A549 (cell line): Measurements from ENCODE around the gene BRF1. TPM values are rescaled to one million over a fixed set of nuclear protein-coding genes. Genes with fewer than 3 reads are reported as not detected.

Source experiments
- ATAC-seq, 2 experiments: fragments of 200-7000 bp in 1 of 2; fragments of >200 bp in 1 of 2; cut with Nextera tagmentation in 1 of 2; cut with Tn5 transposase in 1 of 2; 3 replicates each; pipeline versions ENCODE4 v1.8.0 to v1.9.1; 2018 to 2020; ENCODE audit warnings: mild to moderate bottlenecking in 1 of 2, moderate library complexity in 1 of 2
- CTCF ChIA-PET: fragments of 300-600 bp; sonication (Branson Sonifier 250); formaldehyde crosslinking; extraction: SDS; loops from one replicate; lab custom pipeline; 2021; ENCODE audit warnings: antibody characterized with exemption, inconsistent platforms; lab: Yijun Ruan, JAX
- POLR2A ChIA-PET: fragments of 350-600 bp; formaldehyde crosslinking; extraction: SDS; loops from one replicate; lab custom pipeline; 2021; ENCODE audit warnings: antibody characterized with exemption, inconsistent platforms; lab: Yijun Ruan, JAX
- DNase-seq, 2 experiments: peaks; one replicate each; pipeline versions ENCODE4 v3.0.0 to v3.0.0-alpha.2; 2011 to 2016; ENCODE audit warnings: low read depth in 1 of 2, low spot score in 1 of 2
- FAIRE-seq: peaks from 2 replicates; lab custom pipeline; 2011; peaks lifted over from hg19 to GRCh38; lab: Jason Lieb, UNC
- H3K27ac ChIP-seq, 2 experiments: fragments of >200 bp; sonication (Bioruptor Twin); formaldehyde crosslinking; 3 replicates each; pipeline ENCODE4 v1.5.1; 2016 to 2017
- H3K4me1 ChIP-seq: fragments of >200 bp; sonication (Bioruptor Twin); formaldehyde crosslinking; 3 replicates; pipeline ENCODE4 v1.6.1; 2016
- H3K4me2 ChIP-seq: fragments of >200 bp; sonication (Bioruptor Twin); formaldehyde crosslinking; 3 replicates; pipeline ENCODE4 v1.6.1; 2016
- H3K4me3 ChIP-seq: fragments of >200 bp; sonication (Bioruptor Twin); formaldehyde crosslinking; 3 replicates; pipeline ENCODE4 v1.5.1; 2016
- H3K9me3 ChIP-seq: fragments of >200 bp; sonication (Bioruptor Twin); formaldehyde crosslinking; 3 replicates; pipeline ENCODE4 v1.6.1; 2016
- CBX2 ChIP-seq: fragments of 200-600 bp; sonication (generic); IDR thresholded peaks from 2 replicates; pipeline ENCODE4 v1.6.1; 2016; ENCODE audit warnings: low read depth, mild to moderate bottlenecking, borderline replicate concordance
- CEBPB ChIP-seq, 2 experiments: fragments of >200 bp in 1 of 2; sonication (Bioruptor Twin) in 1 of 2; formaldehyde crosslinking in 1 of 2; IDR thresholded peaks; 2 replicates each; pipeline ENCODE4 v1.6.1; 2012 to 2016
- EHF ChIP-seq: fragments of 250-450 bp; sonication (Bioruptor Pico); IDR thresholded peaks from 2 replicates; pipeline ENCODE4 v1.5.0; 2020; ENCODE audit warnings: mild to moderate bottlenecking
- EP300 ChIP-seq, 2 experiments: fragments of >200 bp; sonication (Bioruptor Twin); formaldehyde crosslinking; IDR thresholded peaks; 2 replicates in 1 of 2; 3 replicates in 1 of 2; pipeline ENCODE4 v1.6.1; 2016 to 2017
- FOSB ChIP-seq: fragments of 250-450 bp; sonication (Bioruptor Pico); IDR thresholded peaks from 2 replicates; pipeline ENCODE4 v1.5.0; 2020; ENCODE audit warnings: mild to moderate bottlenecking, moderate library complexity
- FOXS1 ChIP-seq: fragments of 250-450 bp; sonication (Bioruptor Pico); IDR thresholded peaks from 2 replicates; pipeline ENCODE4 v1.5.0; 2020; ENCODE audit warnings: mild to moderate bottlenecking, moderate library complexity
- HDAC2 ChIP-seq: fragments of 200-600 bp; sonication (generic); IDR thresholded peaks from 2 replicates; pipeline ENCODE4 v1.6.1; 2016
- HEYL ChIP-seq: fragments of 250-450 bp; sonication (Bioruptor Pico); IDR thresholded peaks from 2 replicates; pipeline ENCODE4 v1.8.0; 2021; ENCODE audit warnings: mild to moderate bottlenecking, moderate library complexity
- HOXA7 ChIP-seq: fragments of 250-450 bp; sonication (Bioruptor Pico); IDR thresholded peaks from 2 replicates; pipeline ENCODE4 v1.5.0; 2020; ENCODE audit warnings: mild to moderate bottlenecking, moderate library complexity
- HOXB5 ChIP-seq: fragments of 250-450 bp; sonication (Bioruptor Pico); IDR thresholded peaks from 2 replicates; pipeline ENCODE4 v1.5.0; 2020; ENCODE audit warnings: mild to moderate bottlenecking, moderate library complexity
- JUNB ChIP-seq: fragments of >200 bp; sonication (Bioruptor Twin); formaldehyde crosslinking; IDR thresholded peaks from 2 replicates; pipeline ENCODE4 v1.6.1; 2016
- KDM1A ChIP-seq: fragments of 200-600 bp; sonication (generic); IDR thresholded peaks from 2 replicates; pipeline ENCODE4 v1.6.1; 2016; ENCODE audit warnings: low read depth, mild to moderate bottlenecking
- NPAS2 ChIP-seq: fragments of 250-450 bp; sonication (Bioruptor Pico); IDR thresholded peaks from 2 replicates; pipeline ENCODE4 v1.8.0; 2022; ENCODE audit warnings: mild to moderate bottlenecking, moderate library complexity, borderline replicate concordance
- POLR2A ChIP-seq: IDR thresholded peaks from 2 replicates; pipeline ENCODE4 v1.6.1; 2012; ENCODE audit warnings: mild to moderate bottlenecking, low read length
- POLR2AphosphoS2 ChIP-seq: conservative IDR thresholded peaks from 2 replicates; pipeline ENCODE4 v1.6.1; 2012; ENCODE audit warnings: low read length, improper control_type of control experiment, inconsistent platforms
- RAD21 ChIP-seq, 2 experiments: fragments of >200 bp in 1 of 2; sonication (Bioruptor Twin) in 1 of 2; formaldehyde crosslinking in 1 of 2; IDR thresholded peaks in 1 of 2; conservative IDR thresholded peaks in 1 of 2; 2 replicates in 1 of 2; 3 replicates in 1 of 2; pipeline ENCODE4 v1.6.1; 2012 to 2018; ENCODE audit warnings: inconsistent platforms in 1 of 2
- RCOR1 ChIP-seq: fragments of 150-350 bp; IDR thresholded peaks from 2 replicates; pipeline ENCODE4 v1.6.1; 2014; ENCODE audit warnings: antibody characterized with exemption, low read length, low read depth
- SMC3 ChIP-seq: fragments of >200 bp; sonication (Bioruptor Twin); formaldehyde crosslinking; IDR thresholded peaks from 3 replicates; pipeline ENCODE4 v1.6.1; 2018; ENCODE audit warnings: inconsistent platforms
- TFCP2L1 ChIP-seq: fragments of 250-450 bp; sonication (Bioruptor Pico); IDR thresholded peaks from 2 replicates; pipeline ENCODE4 v1.5.0; 2021; ENCODE audit warnings: mild to moderate bottlenecking
- ZFP36 ChIP-seq: fragments of 450-650 bp; IDR thresholded peaks from 2 replicates; pipeline ENCODE4 v1.6.1; 2014; ENCODE audit warnings: borderline replicate concordance; ENCODE audit not compliant: partially characterized antibody
- ZNF302 ChIP-seq: fragments of 250-450 bp; sonication (Bioruptor Pico); IDR thresholded peaks from 2 replicates; pipeline ENCODE4 v1.9.0; 2021; ENCODE audit warnings: inconsistent platforms, mild to moderate bottlenecking, moderate library complexity
- WGBS: methylation state at CpG from one replicate; pipeline ENCODE4 v1.1.6; 2017; ENCODE audit errors: missing lambda C conversion rate; 5-methylcytosine and 5-hydroxymethylcytosine counted together
- polyA plus RNA-seq, 4 experiments: library from polyadenylated mRNA; depleted of rRNA in 3 of 4; stranded (reverse); fragments of >200 nt; fragmentation: RNase III in 1 of 4; extraction: RNeasy Plus Mini Kit Qiagen cat#74134 plus additional on column Dnase treatment in 1 of 4; gene quantifications; 2 replicates in 3 of 4; 3 replicates in 1 of 4; pipeline ENCODE4 v1.2.3, GENCODE V29; 2011 to 2017
- TF ChIP-seq, protein P1 (sequence below): fragments of 450-650 bp; IDR thresholded peaks from 2 replicates; pipeline ENCODE4 v1.6.1; 2014; ENCODE audit warnings: antibody characterized with exemption
- TF ChIP-seq, protein P2 (sequence below): fragments of >200 bp; sonication (Bioruptor Twin); formaldehyde crosslinking; IDR thresholded peaks from 3 replicates; pipeline ENCODE4 v1.5.1; 2016
- TF ChIP-seq, protein P3 (sequence below): fragments of 250-450 bp; sonication (Bioruptor Pico); IDR thresholded peaks from 2 replicates; pipeline ENCODE4 v1.5.0; 2021; ENCODE audit warnings: mild to moderate bottlenecking, moderate library complexity, borderline replicate concordance
- TF ChIP-seq, protein P4 (sequence below): IDR thresholded peaks from 2 replicates; pipeline ENCODE4 v1.6.1; 2012; ENCODE audit warnings: low read depth, borderline replicate concordance

The BRF1 gene
- polyA plus RNA-seq, 2 of the 4 experiments (the other 2 are of a cell fraction), result 8.5 to 25.7 TPM

DNA sequence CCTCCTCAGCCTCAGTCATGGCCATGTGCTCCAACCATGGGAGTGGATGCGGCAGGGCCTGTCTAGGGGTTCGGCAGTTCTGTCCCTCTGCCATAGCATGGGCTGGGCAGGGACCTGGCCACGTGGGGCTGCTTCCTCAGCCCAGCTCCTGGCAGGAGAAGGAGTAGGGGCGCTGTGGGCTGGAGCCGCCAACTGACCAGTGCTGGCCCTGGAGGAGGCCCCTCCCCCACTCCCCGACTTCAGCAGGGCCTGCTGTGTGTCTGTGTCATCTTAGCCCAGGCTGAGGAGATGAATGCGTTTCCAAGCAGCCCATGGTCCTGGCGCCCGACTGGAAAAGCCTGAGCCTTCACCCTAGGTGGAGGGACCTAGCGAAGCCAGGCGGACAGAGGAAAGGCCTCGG is 11.0 kb upstream of the BRF1 start:
- ATAC-seq, result no peak
- ChIA-PET POLR2A (interaction anchor here (1.2 kb wide), 1 partner anchor 11 kb away, joined by 6 read pairs; the partner anchor contains the start of gene BRF1), CTCF (interaction anchor here (0.9 to 1.3 kb wide), 4 partner anchors 10 to 222 kb away, joined by 3 to 4 read pairs (median 3); no protein-coding TSS in a partner anchor)
- no peak for FAIRE-seq
- H3K4me3 ChIP-seq, result no peak overlapping the region
- H3K4me1 ChIP-seq, result peaks cover 16% of the 10 kb centered on the region
- DNase-seq, result no peak
- TF ChIP-seq, protein P1, sequence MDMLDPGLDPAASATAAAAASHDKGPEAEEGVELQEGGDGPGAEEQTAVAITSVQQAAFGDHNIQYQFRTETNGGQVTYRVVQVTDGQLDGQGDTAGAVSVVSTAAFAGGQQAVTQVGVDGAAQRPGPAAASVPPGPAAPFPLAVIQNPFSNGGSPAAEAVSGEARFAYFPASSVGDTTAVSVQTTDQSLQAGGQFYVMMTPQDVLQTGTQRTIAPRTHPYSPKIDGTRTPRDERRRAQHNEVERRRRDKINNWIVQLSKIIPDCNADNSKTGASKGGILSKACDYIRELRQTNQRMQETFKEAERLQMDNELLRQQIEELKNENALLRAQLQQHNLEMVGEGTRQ, result no peak
- no peak for TF ChIP-seq ZFP36
- no peak for TF ChIP-seq HDAC2
- TF ChIP-seq HOXA7, result no peak
- TF ChIP-seq POLR2AphosphoS2, result no peak
- H3K27ac ChIP-seq, result no peak overlapping the region
- no peak overlapping the region for H3K4me2 ChIP-seq
- no peaks in the 10 kb centered on the region for H3K9me3 ChIP-seq
- 98% methylated on average over 4 of the region's 12 CpGs for WGBS

DNA sequence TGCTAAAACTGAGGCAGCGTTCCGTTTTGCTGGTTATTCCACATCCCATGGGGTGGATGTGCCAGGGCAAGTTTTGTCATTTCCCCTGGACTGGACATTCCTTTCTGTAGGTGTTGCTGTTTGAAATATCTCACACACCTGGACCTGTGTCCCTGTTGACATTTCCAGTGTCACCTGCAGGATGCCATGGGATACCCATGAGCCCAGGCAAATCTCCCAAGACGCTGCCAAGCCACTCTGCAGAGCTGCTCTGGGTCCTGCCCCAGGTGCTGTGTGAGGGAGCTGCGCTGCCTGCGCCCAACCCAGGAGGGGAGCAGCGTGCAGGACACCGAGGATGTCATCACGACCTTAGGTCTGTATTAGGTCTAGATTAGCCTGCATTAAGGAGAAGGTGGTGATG is 8.6 kb upstream of the BRF1 start:
- POLR2A ChIA-PET, result interaction anchor here (1.1 kb wide), 1 partner anchor 8 kb away, joined by 3 read pairs; the partner anchor contains the start of gene BRF1
- peaks cover 6% of the 10 kb centered on the region for H3K4me1 ChIP-seq
- CTCF ChIA-PET, result interaction anchor here (0.6 to 2.0 kb wide), 2 partner anchors 8 to 12 kb away, joined by 3 to 6 read pairs; partner anchors contain the start of gene BRF1
- no peak for TF ChIP-seq EHF (CRISPR knock-in tag)
- TF ChIP-seq FOSB (CRISPR knock-in tag), result no peak
- WGBS, result 83% methylated on average over 8 of the region's 8 CpGs
- DNase-seq (no peak), ATAC-seq (no peak), FAIRE-seq (no peak)
- H3K9me3 ChIP-seq, result no peaks in the 10 kb centered on the region
- no peak overlapping the region for H3K4me3 ChIP-seq
- no peak overlapping the region for H3K4me2 ChIP-seq
- H3K27ac ChIP-seq, result no peak overlapping the region

DNA sequence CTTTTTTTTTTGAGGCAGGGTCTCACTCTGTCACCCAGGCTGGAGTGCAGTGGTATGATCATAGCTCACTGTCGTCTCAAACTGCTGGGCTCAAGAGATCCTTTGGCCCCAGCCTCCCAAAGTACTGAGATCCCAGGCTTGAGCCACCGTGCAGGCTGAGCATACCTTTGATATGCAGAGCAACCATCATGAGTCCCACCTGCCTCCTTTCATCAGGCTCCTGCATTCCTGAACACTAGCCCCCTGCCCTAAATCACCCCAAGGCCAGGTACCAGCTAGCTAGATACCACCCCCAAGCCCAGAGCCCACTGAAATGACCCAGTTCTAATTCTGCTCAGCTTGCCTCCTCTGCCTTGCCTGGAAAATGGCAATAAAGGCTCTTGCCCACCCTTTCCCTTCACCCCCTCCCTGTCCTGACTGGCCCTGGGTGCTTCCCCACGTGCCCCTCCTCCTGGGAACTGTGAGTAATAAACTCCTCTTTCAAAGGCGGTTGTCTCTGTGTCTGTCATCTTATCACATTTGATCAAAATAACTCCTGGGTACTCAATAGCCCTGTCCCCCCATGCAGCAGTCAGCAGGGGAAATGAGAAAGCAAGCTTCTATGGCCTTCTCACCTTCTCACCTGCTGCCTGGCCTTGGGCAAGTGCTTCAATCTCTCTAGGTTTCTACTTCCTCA is 6.4 kb upstream of the BRF1 start:
- TF ChIP-seq SMC3, result no peak
- TF ChIP-seq CEBPB (IDR thresholded peaks at IDR 0.05), result no peak
- no peak for TF ChIP-seq TFCP2L1 (CRISPR knock-in tag)
- no peak for TF ChIP-seq HOXA7
- TF ChIP-seq, all 56 proteins: peak for 0
- FAIRE-seq (no peak), DNase-seq (no peak), ATAC-seq (no peak)
- Histone ChIP-seq H3K4me2 (no peak overlapping the region), H3K27ac (no peak overlapping the region), H3K9me3 (no peaks in the 10 kb centered on the region), H3K4me1 (no peaks in the 10 kb centered on the region), H3K4me3 (no peak overlapping the region)
- POLR2A ChIA-PET, result no interaction called here
- WGBS, result 63% methylated on average over 4 of the region's 4 CpGs
- CTCF ChIA-PET, result interaction anchor here (0.8 to 1.6 kb wide), 4 partner anchors 10 to 221 kb away, joined by 3 to 5 read pairs (median 3); no protein-coding TSS in a partner anchor

DNA sequence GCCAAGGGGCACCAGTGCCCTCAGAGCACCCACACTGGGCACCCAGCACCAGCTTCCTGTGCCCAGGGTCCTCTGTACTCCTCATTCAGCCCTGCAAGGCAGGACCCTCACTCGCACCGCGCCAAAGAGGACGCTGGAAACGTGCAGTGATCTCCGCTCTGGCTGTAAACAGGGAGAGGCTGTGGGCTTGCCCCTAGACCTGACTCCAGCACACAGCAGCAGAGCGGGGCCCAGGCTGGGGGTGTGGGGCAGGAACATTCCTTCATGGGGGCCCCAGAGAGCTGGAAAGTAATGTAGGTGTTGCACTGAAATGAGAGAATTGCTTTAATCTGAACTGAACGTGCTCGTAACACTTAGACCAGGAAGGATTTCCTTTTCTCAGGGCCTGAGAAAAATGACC is 5.0 kb upstream of the BRF1 start:
- Histone ChIP-seq H3K9me3 (no peaks in the 10 kb centered on the region), H3K4me1 (0 out of 3 replicates have a peak, but pooled peaks cover 3% of the 10 kb centered on the region), H3K27ac (no peak overlapping the region), H3K4me3 (no peak overlapping the region), H3K4me2 (no peak overlapping the region)
- ChIA-PET POLR2A (no interaction called here), CTCF (interaction anchor here (1.0 to 1.2 kb wide), 3 partner anchors 8 to 215 kb away, joined by 3 read pairs; partner anchors contain the start of gene PACS2)
- FAIRE-seq, result no peak
- DNase-seq, result no peak
- 86% methylated on average over 9 of the region's 9 CpGs for WGBS
- ATAC-seq, result no peak
- no peak for TF ChIP-seq POLR2AphosphoS2
- TF ChIP-seq KDM1A, result no peak
- TF ChIP-seq HOXB5 (CRISPR knock-in tag), result no peak
- TF ChIP-seq, protein P2, sequence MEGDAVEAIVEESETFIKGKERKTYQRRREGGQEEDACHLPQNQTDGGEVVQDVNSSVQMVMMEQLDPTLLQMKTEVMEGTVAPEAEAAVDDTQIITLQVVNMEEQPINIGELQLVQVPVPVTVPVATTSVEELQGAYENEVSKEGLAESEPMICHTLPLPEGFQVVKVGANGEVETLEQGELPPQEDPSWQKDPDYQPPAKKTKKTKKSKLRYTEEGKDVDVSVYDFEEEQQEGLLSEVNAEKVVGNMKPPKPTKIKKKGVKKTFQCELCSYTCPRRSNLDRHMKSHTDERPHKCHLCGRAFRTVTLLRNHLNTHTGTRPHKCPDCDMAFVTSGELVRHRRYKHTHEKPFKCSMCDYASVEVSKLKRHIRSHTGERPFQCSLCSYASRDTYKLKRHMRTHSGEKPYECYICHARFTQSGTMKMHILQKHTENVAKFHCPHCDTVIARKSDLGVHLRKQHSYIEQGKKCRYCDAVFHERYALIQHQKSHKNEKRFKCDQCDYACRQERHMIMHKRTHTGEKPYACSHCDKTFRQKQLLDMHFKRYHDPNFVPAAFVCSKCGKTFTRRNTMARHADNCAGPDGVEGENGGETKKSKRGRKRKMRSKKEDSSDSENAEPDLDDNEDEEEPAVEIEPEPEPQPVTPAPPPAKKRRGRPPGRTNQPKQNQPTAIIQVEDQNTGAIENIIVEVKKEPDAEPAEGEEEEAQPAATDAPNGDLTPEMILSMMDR, result no peak
- TF ChIP-seq ZNF302 (CRISPR knock-in tag), result no peak
- TF ChIP-seq JUNB, result no peak
- TF ChIP-seq POLR2A, result no peak
- no peak for TF ChIP-seq NPAS2 (CRISPR knock-in tag)
- TF ChIP-seq, protein P3, sequence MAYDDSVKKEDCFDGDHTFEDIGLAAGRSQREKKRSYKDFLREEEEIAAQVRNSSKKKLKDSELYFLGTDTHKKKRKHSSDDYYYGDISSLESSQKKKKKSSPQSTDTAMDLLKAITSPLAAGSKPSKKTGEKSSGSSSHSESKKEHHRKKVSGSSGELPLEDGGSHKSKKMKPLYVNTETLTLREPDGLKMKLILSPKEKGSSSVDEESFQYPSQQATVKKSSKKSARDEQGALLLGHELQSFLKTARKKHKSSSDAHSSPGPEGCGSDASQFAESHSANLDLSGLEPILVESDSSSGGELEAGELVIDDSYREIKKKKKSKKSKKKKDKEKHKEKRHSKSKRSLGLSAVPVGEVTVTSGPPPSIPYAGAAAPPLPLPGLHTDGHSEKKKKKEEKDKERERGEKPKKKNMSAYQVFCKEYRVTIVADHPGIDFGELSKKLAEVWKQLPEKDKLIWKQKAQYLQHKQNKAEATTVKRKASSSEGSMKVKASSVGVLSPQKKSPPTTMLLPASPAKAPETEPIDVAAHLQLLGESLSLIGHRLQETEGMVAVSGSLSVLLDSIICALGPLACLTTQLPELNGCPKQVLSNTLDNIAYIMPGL (CRISPR knock-in tag), result no peak
- TF ChIP-seq, protein P1, result no peak
- no peak for TF ChIP-seq RCOR1
- no peak for TF ChIP-seq RAD21 (conservative IDR thresholded peaks at IDR 0.05 in 1 of 2, IDR thresholded peaks at IDR 0.05 in 1 of 2)
- TF ChIP-seq, protein P4, sequence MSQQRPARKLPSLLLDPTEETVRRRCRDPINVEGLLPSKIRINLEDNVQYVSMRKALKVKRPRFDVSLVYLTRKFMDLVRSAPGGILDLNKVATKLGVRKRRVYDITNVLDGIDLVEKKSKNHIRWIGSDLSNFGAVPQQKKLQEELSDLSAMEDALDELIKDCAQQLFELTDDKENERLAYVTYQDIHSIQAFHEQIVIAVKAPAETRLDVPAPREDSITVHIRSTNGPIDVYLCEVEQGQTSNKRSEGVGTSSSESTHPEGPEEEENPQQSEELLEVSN, result no peak
- TF ChIP-seq CBX2, result no peak
- no peak for TF ChIP-seq FOXS1 (CRISPR knock-in tag)
- no peak for TF ChIP-seq EP300 (IDR thresholded peaks at IDR 0.05)
- no peak for TF ChIP-seq HEYL (CRISPR knock-in tag)
